H1 (cell line): ENCODE measurements around the gene ITPR3. TPM values are rescaled to one million over a fixed set of nuclear protein-coding genes. Genes with fewer than 3 reads are reported as not detected.
A peak's percentile ranks its signal among the peaks of the same experiment; 100 is the strongest.

Source experiments
- CTCF ChIA-PET: fragments of 300-600 bp; sonication (Branson Sonifier 250); formaldehyde crosslinking; loops from one replicate; lab custom pipeline; 2021; ENCODE audit not compliant: partially characterized antibody; lab: Charles Lee
- POLR2A ChIA-PET: fragments of 300-600 bp; sonication (Branson Sonifier 250); formaldehyde crosslinking; loops from one replicate; lab custom pipeline; 2021; ENCODE audit warnings: inconsistent platforms; ENCODE audit not compliant: partially characterized antibody; lab: Charles Lee
- DNase-seq, 2 experiments: peaks; one replicate each; pipeline versions ENCODE4 v3.0.0 to v3.0.0-alpha.2; 2010 to 2022; ENCODE audit warnings: low spot score in 2 of 2, low read depth in 1 of 2, mixed read lengths in 1 of 2
- FAIRE-seq: peaks from 2 replicates; lab custom pipeline; 2011; peaks lifted over from hg19 to GRCh38; lab: Jason Lieb, UNC
- H2AFZ ChIP-seq: 2 replicates; pipeline ENCODE4 v1.8.1; 2012; ENCODE audit warnings: low read length, inconsistent platforms
- H2AK5ac ChIP-seq: 2 replicates; pipeline ENCODE4 v1.6.1; 2013; ENCODE audit warnings: low read depth, low read length
- H2BK120ac ChIP-seq: replicated peaks from 2 replicates; pipeline ENCODE3; 2013; ENCODE audit warnings: low read depth, low read length, inconsistent platforms
- H2BK12ac ChIP-seq: 2 replicates; pipeline ENCODE4 v1.6.1; 2013; ENCODE audit warnings: low read depth, low read length
- H2BK15ac ChIP-seq: 2 replicates; pipeline ENCODE4 v1.6.1; 2013; ENCODE audit warnings: low read length
- H2BK20ac ChIP-seq: 2 replicates; pipeline ENCODE4 v1.6.1; 2013; ENCODE audit warnings: low read length
- H2BK5ac ChIP-seq: 2 replicates; pipeline ENCODE4 v1.6.1; 2013; ENCODE audit warnings: low read depth, low read length
- H3K14ac ChIP-seq: 2 replicates; pipeline ENCODE4 v1.6.1; 2013; ENCODE audit warnings: inconsistent platforms; ENCODE audit not compliant: insufficient read length
- H3K18ac ChIP-seq: 2 replicates; pipeline ENCODE4 v1.6.1; 2013; ENCODE audit warnings: low read length; ENCODE audit errors: extremely low read depth
- H3K23ac ChIP-seq: 2 replicates; pipeline ENCODE4 v1.6.1; 2013; ENCODE audit warnings: inconsistent platforms; ENCODE audit not compliant: insufficient read length
- H3K23me2 ChIP-seq: 2 replicates; pipeline ENCODE4 v1.6.1; 2013; ENCODE audit warnings: low read depth, low read length
- H3K27ac ChIP-seq: 2 replicates; pipeline ENCODE4 v1.6.1; 2011; ENCODE audit warnings: low read depth, low read length, inconsistent platforms
- H3K27me3 ChIP-seq, 4 experiments: replicated peaks in 1 of 4; 1 replicate in 1 of 4; 2 replicates in 3 of 4; pipeline versions ENCODE4 v1.6.1 to v1.8.1; 2011 to 2013; ENCODE audit warnings: low read length in 3 of 4, mild to moderate bottlenecking in 3 of 4, inconsistent platforms in 2 of 4, mixed read lengths in 2 of 4, moderate library complexity in 1 of 4; ENCODE audit not compliant: control insufficient read depth in 3 of 4, insufficient read depth in 3 of 4; ENCODE audit errors: extremely low read depth in 1 of 4
- H3K36me3 ChIP-seq, 4 experiments: 2 replicates each; pipeline versions ENCODE4 v1.6.1 to v1.8.1; 2011 to 2013; ENCODE audit warnings: mild to moderate bottlenecking in 4 of 4, low read length in 3 of 4, moderate library complexity in 2 of 4, control low read depth in 1 of 4, inconsistent platforms in 1 of 4; ENCODE audit not compliant: insufficient read depth in 4 of 4, control insufficient read depth in 2 of 4
- H3K4ac ChIP-seq: replicated peaks from 2 replicates; pipeline ENCODE3; 2013; ENCODE audit warnings: low read length, low read depth, mixed read lengths, inconsistent platforms; ENCODE audit not compliant: insufficient read length
- H3K4me1 ChIP-seq, 4 experiments: replicated peaks in 1 of 4; 1 replicate in 1 of 4; 2 replicates in 3 of 4; pipeline versions ENCODE4 v1.6.1 to v1.8.1; 2011 to 2013; ENCODE audit warnings: low read length in 3 of 4, inconsistent platforms in 2 of 4, mixed read lengths in 1 of 4; ENCODE audit not compliant: insufficient read depth in 4 of 4, control insufficient read depth in 3 of 4
- H3K4me2 ChIP-seq, 2 experiments: 2 replicates each; pipeline versions ENCODE4 v1.6.1 to v1.8.1; 2011 to 2013; ENCODE audit warnings: low read depth in 2 of 2, low read length in 2 of 2, control low read depth in 1 of 2, inconsistent platforms in 1 of 2, mild to moderate bottlenecking in 1 of 2; ENCODE audit not compliant: insufficient read depth in 1 of 2
- H3K4me3 ChIP-seq, 4 experiments: fragments of 200-600, 300-600 bp in 1 of 4; sonication (generic), shearing (Covaris generic), sonication (Bioruptor Twin) in 1 of 4; 2 replicates each; pipeline versions ENCODE4 v1.5.1 to v1.8.1; 2011 to 2016; ENCODE audit warnings: low read length in 4 of 4, low read depth in 3 of 4, control low read depth in 2 of 4, inconsistent platforms in 2 of 4, mild to moderate bottlenecking in 2 of 4, mixed read lengths in 1 of 4, moderate library complexity in 1 of 4; ENCODE audit not compliant: insufficient read depth in 2 of 4; ENCODE audit errors: extremely low read depth in 1 of 4
- H3K56ac ChIP-seq: replicated peaks from 2 replicates; pipeline ENCODE3; 2013; ENCODE audit warnings: low read depth, mild to moderate bottlenecking, mixed read lengths, low read length, inconsistent platforms; ENCODE audit not compliant: insufficient read length
- H3K79me1 ChIP-seq: 2 replicates; pipeline ENCODE4 v1.6.1; 2013; ENCODE audit warnings: low read depth, low read length, control low read depth
- H3K79me2 ChIP-seq, 2 experiments: 2 replicates each; pipeline versions ENCODE4 v1.6.1 to v1.8.1; 2012 to 2013; ENCODE audit warnings: low read length in 2 of 2, mild to moderate bottlenecking in 2 of 2, inconsistent platforms in 1 of 2; ENCODE audit not compliant: insufficient read depth in 2 of 2, control insufficient read depth in 1 of 2
- H3K9ac ChIP-seq, 4 experiments: replicated peaks in 1 of 4; 1 replicate in 1 of 4; 2 replicates in 3 of 4; pipeline versions ENCODE4 v1.6.1 to v1.8.1; 2011 to 2013; ENCODE audit warnings: low read depth in 3 of 4, low read length in 3 of 4, control low read depth in 2 of 4, mild to moderate bottlenecking in 2 of 4, moderate library complexity in 2 of 4, inconsistent platforms in 1 of 4; ENCODE audit errors: extremely low read depth in 1 of 4
- H3K9me3 ChIP-seq, 2 experiments: 2 replicates each; pipeline versions ENCODE4 v1.6.1 to v1.8.1; 2012 to 2013; ENCODE audit warnings: mild to moderate bottlenecking in 2 of 2, moderate library complexity in 2 of 2, control low read depth in 1 of 2, inconsistent platforms in 1 of 2, low read depth in 1 of 2, low read length in 1 of 2, mixed read lengths in 1 of 2; ENCODE audit not compliant: insufficient read depth in 2 of 2
- H4K20me1 ChIP-seq, 2 experiments: replicated peaks in 1 of 2; 2 replicates each; pipeline versions ENCODE3 to v1.8.1; 2011 to 2013; ENCODE audit warnings: inconsistent platforms in 2 of 2, low read length in 2 of 2, mild to moderate bottlenecking in 1 of 2; ENCODE audit not compliant: insufficient read depth in 2 of 2, control insufficient read depth in 1 of 2
- H4K5ac ChIP-seq: 2 replicates; pipeline ENCODE4 v1.6.1; 2013; ENCODE audit warnings: low read length, low read depth, mixed read lengths, inconsistent platforms; ENCODE audit not compliant: insufficient read length
- H4K8ac ChIP-seq: 2 replicates; pipeline ENCODE4 v1.8.0; 2013; ENCODE audit warnings: mild to moderate bottlenecking, moderate library complexity, low read length, inconsistent platforms; ENCODE audit not compliant: insufficient read depth; ENCODE audit errors: extremely low read depth
- H4K91ac ChIP-seq: replicated peaks from 2 replicates; pipeline ENCODE3; 2013; ENCODE audit warnings: low read length, mixed read lengths, inconsistent platforms; ENCODE audit not compliant: insufficient read length
- BACH1 ChIP-seq: IDR thresholded peaks from 2 replicates; pipeline ENCODE4 v1.6.1; 2012; ENCODE audit warnings: low read length, improper control_type of control experiment
- CBX8 ChIP-seq: fragments of 300-800, 300-1000 bp; sonication (generic); IDR thresholded peaks from 2 replicates; pipeline ENCODE4 v1.7.1; 2016; ENCODE audit warnings: low read depth, low read length, borderline replicate concordance
- EP300 ChIP-seq, 2 experiments: IDR thresholded peaks; 1 replicate in 1 of 2; 2 replicates in 1 of 2; pipeline ENCODE4 v1.6.1; 2011 to 2012; ENCODE audit warnings: low read depth in 2 of 2, low read length in 2 of 2, mild to moderate bottlenecking in 2 of 2, borderline replicate concordance in 1 of 2, inconsistent platforms in 1 of 2, moderate library complexity in 1 of 2
- HDAC6 ChIP-seq: IDR thresholded peaks from one replicate; pipeline ENCODE4 v1.7.1; 2012; ENCODE audit warnings: low read depth, mild to moderate bottlenecking, inconsistent platforms, low read length, moderate library complexity
- KDM1A ChIP-seq: fragments of 200-600, 300-600 bp; sonication (generic); IDR thresholded peaks from 2 replicates; pipeline ENCODE4 v1.7.1; 2016; ENCODE audit warnings: mild to moderate bottlenecking, low read length, borderline replicate concordance
- NANOG ChIP-seq: IDR thresholded peaks from 2 replicates; pipeline ENCODE4 v1.6.1; 2011; ENCODE audit warnings: low read length, low read depth, mild to moderate bottlenecking, inconsistent platforms; ENCODE audit not compliant: insufficient read depth, poor library complexity, severe bottlenecking
- SIN3A ChIP-seq, 2 experiments: IDR thresholded peaks in 1 of 2; conservative IDR thresholded peaks in 1 of 2; 2 replicates each; pipeline ENCODE4 v1.6.1; 2011 to 2012; ENCODE audit warnings: low read length in 2 of 2, improper control_type of control experiment in 1 of 2, low read depth in 1 of 2, mild to moderate bottlenecking in 1 of 2
- SP1 ChIP-seq: IDR thresholded peaks from 2 replicates; pipeline ENCODE4 v1.6.1; 2011; ENCODE audit warnings: low read depth, low read length
- SP2 ChIP-seq: IDR thresholded peaks from 2 replicates; pipeline ENCODE4 v1.6.1; 2012; ENCODE audit warnings: mild to moderate bottlenecking, low read length, inconsistent platforms
- WGBS, 2 experiments: shearing (Covaris generic) in 1 of 2; methylation state at CpG; one replicate each; pipeline versions ENCODE4 v1.1.6 to v1.1.7; 2013 to 2015; ENCODE audit warnings: low lambda C conversion rate in 2 of 2, mixed read lengths in 2 of 2, inconsistent platforms in 1 of 2, low coverage in 1 of 2, missing lambda C conversion rate in 1 of 2; ENCODE audit not compliant: insufficient replicate concordance in 2 of 2, insufficient coverage in 1 of 2, insufficient read length in 1 of 2; ENCODE audit errors: extremely low coverage in 1 of 2, missing lambda C conversion rate in 1 of 2; 5-methylcytosine and 5-hydroxymethylcytosine counted together
- polyA plus RNA-seq, 7 experiments: library from polyadenylated mRNA; depleted of rRNA in 3 of 7; stranded (reverse) in 5 of 7; unstranded in 2 of 7; fragments of >200 nt in 5 of 7; fragments of 200-250 nt in 2 of 7; gene quantifications; 1 replicate in 5 of 7; 2 replicates in 1 of 7; 4 replicates in 1 of 7; pipeline versions ENCODE4 v1.2.1 to v1.2.3, GENCODE V29; 2011 to 2013; ENCODE audit warnings: missing spikeins in 2 of 7, mixed read lengths in 2 of 7
- total RNA-seq: library from RNA; stranded (reverse); fragmentation: NEBNext Ultra II Directional; extraction: Animal tissue kit (Norgen Biotek cat#: 25700); gene quantifications from 2 replicates; pipeline ENCODE4 v1.2.1, GENCODE V29; 2021

The ITPR3 gene
- total and polyA plus RNA-seq, 2 of the 8 experiments (the other 6 are each of a cell fraction or from before 2014, with no cell fraction given), result 29.1 to 45.7 TPM

DNA sequence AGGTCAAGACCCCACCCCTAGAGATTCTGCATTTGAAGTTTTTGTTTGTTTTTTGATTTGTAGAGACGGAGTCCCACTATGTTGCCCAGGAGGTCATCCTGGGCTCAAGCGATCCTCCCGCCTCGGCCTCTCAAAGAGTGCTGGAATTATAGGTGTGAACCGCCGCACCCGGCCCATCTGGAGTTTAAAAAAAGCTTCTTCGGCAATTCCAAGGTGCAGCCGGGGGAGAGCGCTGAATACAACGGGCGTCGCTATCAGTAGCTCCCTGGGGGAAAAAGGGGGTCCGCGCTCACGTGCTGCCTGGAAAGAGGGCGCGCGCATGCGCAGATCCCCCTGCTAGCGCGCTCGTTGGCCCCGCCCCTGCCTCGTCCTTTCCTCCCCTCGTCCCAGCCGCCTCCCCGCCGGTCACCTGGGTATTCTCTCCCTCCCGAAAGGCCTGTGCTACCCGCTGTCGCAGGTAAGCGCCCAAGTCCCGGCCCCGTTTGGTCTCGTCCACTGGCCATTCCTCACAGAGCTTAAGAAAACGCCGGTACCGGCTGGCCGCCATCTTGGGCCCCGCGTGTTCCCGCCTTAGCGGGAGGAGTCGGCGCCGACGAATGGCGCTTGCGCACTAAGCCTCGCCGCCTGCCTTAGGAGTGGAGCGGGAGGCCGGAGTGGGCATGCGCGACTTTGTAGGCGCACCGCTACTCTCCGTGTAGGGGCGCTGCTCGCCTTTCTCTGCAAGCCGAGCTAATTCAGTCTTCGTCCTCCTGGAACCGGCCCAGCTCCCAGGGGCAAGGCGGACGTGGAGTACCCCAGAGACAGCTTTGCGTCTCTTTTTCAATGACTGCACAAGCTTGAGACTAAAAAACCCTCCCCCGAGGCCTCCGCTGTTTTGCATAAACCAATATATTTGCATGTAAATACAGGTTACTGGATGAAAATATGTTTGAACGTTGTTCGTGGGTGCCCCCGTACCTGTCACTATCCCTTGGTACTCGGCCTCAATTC lies 90.3 kb downstream of the ITPR3 start, which contains the start of gene UQCC2:
TSS of gene UQCC2 (minus strand) at position 561 of the 990 bp plus-strand sequence. CDS start at position 547, 14 bp downstream.
- H3K9ac ChIP-seq, result peak within 1 kb of the TSS; percentile 80 to 96 (median 90)
- no peaks in the 10 kb centered on the region for H3K9me3 ChIP-seq
- H4K5ac ChIP-seq, result peak within 1 kb of the TSS; percentile 100
- peak within 1 kb of the TSS; percentile 59 to 86 (median 77) for H3K4me3 ChIP-seq
- H3K27ac ChIP-seq, result peak within 1 kb of the TSS; percentile 98
- FAIRE-seq (no peak), DNase-seq (peak; percentile 93 to 96)
- H2AK5ac ChIP-seq, result peak within 1 kb of the TSS; percentile 84; the same call in 1 of the 2 replicates
- peak within 1 kb of the TSS; percentile 62 to 76 for H3K4me2 ChIP-seq
- H4K8ac ChIP-seq, result peak within 1 kb of the TSS; percentile 100; the same call in 1 of the 2 replicates
- H3K23me2 ChIP-seq, result peaks cover 2% of the 10 kb centered on the region; the same call in 1 of the 2 replicates
- H2BK120ac ChIP-seq, result no peak within 1 kb of the TSS
- peaks cover 0 to 15% of the 10 kb centered on the region in 2 experiments; a peak in 2 of 4 replicates for H3K79me2 ChIP-seq
- peaks cover 2 to 14% (median 6%) of the 10 kb centered on the region in 4 experiments; a peak in 4 of 7 replicates for H3K4me1 ChIP-seq
- H3K27me3 ChIP-seq, result no peaks in the 10 kb centered on the region
- H4K91ac ChIP-seq, result peak within 1 kb of the TSS; percentile 94
- H2BK12ac ChIP-seq, result peak within 1 kb of the TSS; percentile 64
- peaks cover 7 to 25% (median 20%) of the 10 kb centered on the region in 4 experiments for H3K36me3 ChIP-seq
- 13% methylated on average over 61 of the region's 73 CpGs; no CpG with 5 or more reads in 1 of the 2 experiments for WGBS, 2 experiments
- no peak within 1 kb of the TSS for H2BK20ac ChIP-seq
- no peak within 1 kb of the TSS for H3K14ac ChIP-seq
- H3K56ac ChIP-seq, result peak within 1 kb of the TSS; percentile 98
- peak within 1 kb of the TSS; percentile 91 for H3K4ac ChIP-seq
- H2AFZ ChIP-seq, result peak within 1 kb of the TSS; percentile 83
- 0 out of 2 replicates have a peak within 1 kb of the TSS, but pooled peaks have one; percentile 24 for H2BK15ac ChIP-seq
- peaks cover 3 to 6% of the 10 kb centered on the region in 2 experiments for H4K20me1 ChIP-seq
- ChIA-PET POLR2A (interaction anchor here (0.6 to 2.3 kb wide), 40 partner anchors 10 to 444 kb away, joined by 3 to 31 read pairs (median 4); partner anchors contain the start of genes BAK1 and ITPR3), CTCF (interaction anchor here (0.6 to 4.2 kb wide), 38 partner anchors 9 to 350 kb away, joined by 3 to 28 read pairs (median 4); partner anchors contain the start of gene BAK1)
- H3K18ac ChIP-seq, result peak within 1 kb of the TSS; percentile 100
- peak within 1 kb of the TSS; percentile 98 for H2BK5ac ChIP-seq
- peaks cover 13% of the 10 kb centered on the region for H3K79me1 ChIP-seq
- H3K23ac ChIP-seq, result no peak within 1 kb of the TSS
- 0 out of 4 replicates have a peak, but pooled peaks of 1 of the 2 experiments have one; percentile 58 for TF ChIP-seq SIN3A (conservative IDR thresholded peaks at IDR 0.05 in 1 of 2, IDR thresholded peaks at IDR 0.05 in 1 of 2; ENCODE audit: low read depth in 1 of 2, low read length in 2 of 2)
- no peak for TF ChIP-seq CBX8
- TF ChIP-seq NANOG, result no peak
- no peak for TF ChIP-seq SP2
- TF ChIP-seq HDAC6, result no peak
- TF ChIP-seq SP1, result no peak
- TF ChIP-seq BACH1, result peak; percentile 78
- no peak for TF ChIP-seq KDM1A
- no peak for TF ChIP-seq EP300 (IDR thresholded peaks at IDR 0.05; ENCODE audit: borderline replicate concordance in 1 of 2, low read depth in 2 of 2, low read length in 2 of 2)
